GM08714 (cell line): ENCODE measurements around the gene DDIT3.
"Not testable (repeated sequence)": the region's sequence is repeated elsewhere in the genome, so short reads cannot be mapped to it uniquely, and the experiment has no call there.

Experiments
- H3K4me3 ChIP-seq: fragments of 200-500 bp; sonication (Bioruptor generic); 2 replicates; pipeline ENCODE4 v1.5.1; 2014; ENCODE audit warnings: mild to moderate bottlenecking, low read length, inconsistent platforms
- ZNF274 ChIP-seq: IDR thresholded peaks from 2 replicates; pipeline ENCODE4 v1.6.1; 2012; ENCODE audit warnings: mild to moderate bottlenecking, low read depth, low read length

The DDIT3 gene, protein sequence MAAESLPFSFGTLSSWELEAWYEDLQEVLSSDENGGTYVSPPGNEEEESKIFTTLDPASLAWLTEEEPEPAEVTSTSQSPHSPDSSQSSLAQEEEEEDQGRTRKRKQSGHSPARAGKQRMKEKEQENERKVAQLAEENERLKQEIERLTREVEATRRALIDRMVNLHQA

DNA sequence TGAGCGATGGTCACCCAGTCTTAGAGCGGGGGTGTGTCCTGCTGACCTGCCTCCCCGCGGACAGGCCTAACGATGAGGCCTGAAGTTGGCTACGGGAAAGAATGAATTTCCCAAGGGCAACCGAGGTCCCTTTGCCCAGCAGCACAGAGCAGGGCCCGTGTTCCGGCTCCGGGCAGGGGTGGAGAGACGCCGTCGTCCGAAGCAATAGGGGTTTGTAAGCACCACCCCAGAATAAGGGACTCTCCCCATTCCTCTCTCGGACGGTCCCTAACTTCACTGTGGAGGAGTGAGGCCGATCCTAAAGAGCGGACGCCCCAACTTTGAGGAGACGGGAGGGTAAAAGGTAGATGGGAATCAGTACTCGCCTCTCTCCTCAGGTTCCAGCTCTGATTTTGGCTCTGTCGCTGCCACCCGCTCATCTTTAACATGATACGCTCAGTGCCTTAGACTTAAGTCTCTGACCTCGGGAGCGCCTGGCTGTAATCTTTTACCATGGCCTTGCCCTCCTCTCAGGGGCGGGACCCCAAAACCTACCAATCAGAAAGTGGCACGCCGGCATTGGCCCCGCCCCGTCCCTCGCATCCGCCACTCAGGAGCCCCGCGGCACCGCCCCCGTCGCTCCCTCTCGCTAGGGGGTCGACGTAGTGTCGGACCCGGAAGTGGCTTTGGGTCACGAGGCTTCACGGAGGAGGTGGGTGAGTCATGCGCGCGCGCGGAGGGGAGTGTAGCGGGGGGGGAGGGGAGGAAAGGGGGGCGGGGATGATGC lies at the start of gene DDIT3:
Gene DDIT3 (minus strand): TSS at position 462 of the 766 bp plus-strand sequence. CDS start 3,108 bp downstream, outside the sequence.
- peak within 1 kb of the TSS; percentile 89 for H3K4me3 ChIP-seq
- TF ChIP-seq ZNF274 = no peak

GRCh38 chr12:57569858-57570257 lies 49.5 kb upstream of the DDIT3 start:
- H3K4me3 ChIP-seq = no peak overlapping the region
- TF ChIP-seq ZNF274 = no peak

GRCh38 chr12:57568838-57569237 lies 48.5 kb upstream of the DDIT3 start:
- TF ChIP-seq ZNF274 = no peak
- H3K4me3 ChIP-seq = no peak overlapping the region

- no peak overlapping the region for H3K4me3 ChIP-seq
- TF ChIP-seq ZNF274 = no peak
Measured at GRCh38 chr12:57564178-57564740, 43.9 kb upstream of the DDIT3 start.

GRCh38 chr12:57563358-57563757 lies 43.0 kb upstream of the DDIT3 start:
- TF ChIP-seq ZNF274 = no peak
- H3K4me3 ChIP-seq = no peak overlapping the region

DNA sequence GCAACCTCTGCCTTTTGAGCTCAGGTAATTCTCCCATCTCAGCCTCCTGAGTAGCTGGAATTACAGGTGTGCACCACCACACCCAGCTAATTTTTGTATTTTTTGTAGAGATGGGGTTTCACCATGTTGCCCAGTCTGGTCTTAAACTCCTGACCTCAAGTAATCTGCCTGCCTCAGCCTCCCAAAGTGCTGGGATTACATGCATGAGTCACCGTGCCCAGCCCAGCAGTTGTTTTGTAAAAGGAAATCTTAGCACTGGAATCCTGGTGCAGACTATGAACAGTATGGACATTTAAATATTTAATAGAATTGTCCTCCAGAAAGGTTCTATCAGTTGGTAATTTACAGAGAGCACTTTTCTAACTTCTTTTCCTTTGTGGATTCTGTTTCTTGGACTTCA lies 40.8 kb upstream of the DDIT3 start:
- H3K4me3 ChIP-seq = not testable (repeated sequence)

DNA sequence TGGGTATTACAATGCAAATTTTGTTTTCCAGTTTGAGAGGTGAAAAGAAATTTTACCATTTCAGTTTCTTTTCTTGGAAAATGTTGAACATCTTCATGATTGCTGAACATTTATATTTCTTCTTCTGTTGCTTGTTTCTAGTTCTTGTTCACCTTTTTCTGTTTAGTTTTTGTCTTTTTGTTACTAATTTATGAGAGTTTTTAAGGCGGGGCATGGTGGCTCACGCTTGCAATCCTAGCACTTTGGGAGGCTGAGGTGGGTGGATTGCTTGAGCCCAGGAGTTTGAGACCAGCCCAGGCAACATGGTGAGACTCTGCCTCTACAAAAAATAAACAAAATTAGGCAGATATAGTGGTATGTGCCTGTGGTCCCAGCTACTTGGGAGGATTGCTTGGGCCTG lies 40.2 kb upstream of the DDIT3 start:
- H3K4me3 ChIP-seq = no peak overlapping the region
- TF ChIP-seq ZNF274 = no peak

DNA sequence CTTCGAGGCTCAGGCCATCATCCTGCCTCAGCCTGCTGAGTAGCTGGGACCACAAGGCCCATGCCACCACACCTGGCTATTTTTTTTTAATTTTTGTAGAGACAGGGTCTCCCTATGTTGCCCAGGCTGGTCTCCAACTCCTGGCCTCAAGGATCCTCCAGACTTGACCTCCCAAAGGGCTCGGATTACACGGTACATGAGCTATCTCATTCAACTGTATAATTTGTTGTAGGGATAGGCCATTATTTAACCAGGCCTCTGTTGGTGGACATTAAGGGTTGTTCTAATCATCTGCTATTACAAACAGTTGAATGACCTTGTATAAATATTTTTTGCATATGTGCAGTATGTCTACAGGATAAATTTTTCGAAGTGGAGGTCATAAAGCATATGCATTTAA lies 38.5 kb upstream of the DDIT3 start:
- no peak overlapping the region for H3K4me3 ChIP-seq
- TF ChIP-seq ZNF274 = no peak

- no peak for TF ChIP-seq ZNF274
- H3K4me3 ChIP-seq = no peak overlapping the region
Measured at GRCh38 chr12:57554897-57555296, 34.6 kb upstream of the DDIT3 start.

DNA sequence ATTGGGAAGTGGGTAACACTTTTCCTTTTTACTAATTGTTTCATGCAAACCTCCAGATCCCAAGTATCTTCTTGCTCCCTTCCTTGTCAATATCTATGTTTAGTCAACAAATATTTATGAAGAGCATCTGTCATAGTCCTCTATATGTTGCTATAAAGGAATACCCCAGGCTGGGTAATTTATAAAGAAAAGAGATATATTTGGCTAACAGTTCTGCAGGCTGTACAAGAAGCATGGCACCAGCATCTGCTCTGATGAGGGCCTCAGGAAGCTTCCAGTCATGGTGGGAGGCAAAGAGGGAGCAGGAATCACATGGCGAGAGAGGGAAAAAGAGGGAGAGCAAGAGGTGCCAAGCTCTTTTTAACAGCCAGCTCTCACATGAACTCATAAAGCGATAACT lies 34.1 kb upstream of the DDIT3 start:
- TF ChIP-seq ZNF274 = no peak
- no peak overlapping the region for H3K4me3 ChIP-seq

DNA sequence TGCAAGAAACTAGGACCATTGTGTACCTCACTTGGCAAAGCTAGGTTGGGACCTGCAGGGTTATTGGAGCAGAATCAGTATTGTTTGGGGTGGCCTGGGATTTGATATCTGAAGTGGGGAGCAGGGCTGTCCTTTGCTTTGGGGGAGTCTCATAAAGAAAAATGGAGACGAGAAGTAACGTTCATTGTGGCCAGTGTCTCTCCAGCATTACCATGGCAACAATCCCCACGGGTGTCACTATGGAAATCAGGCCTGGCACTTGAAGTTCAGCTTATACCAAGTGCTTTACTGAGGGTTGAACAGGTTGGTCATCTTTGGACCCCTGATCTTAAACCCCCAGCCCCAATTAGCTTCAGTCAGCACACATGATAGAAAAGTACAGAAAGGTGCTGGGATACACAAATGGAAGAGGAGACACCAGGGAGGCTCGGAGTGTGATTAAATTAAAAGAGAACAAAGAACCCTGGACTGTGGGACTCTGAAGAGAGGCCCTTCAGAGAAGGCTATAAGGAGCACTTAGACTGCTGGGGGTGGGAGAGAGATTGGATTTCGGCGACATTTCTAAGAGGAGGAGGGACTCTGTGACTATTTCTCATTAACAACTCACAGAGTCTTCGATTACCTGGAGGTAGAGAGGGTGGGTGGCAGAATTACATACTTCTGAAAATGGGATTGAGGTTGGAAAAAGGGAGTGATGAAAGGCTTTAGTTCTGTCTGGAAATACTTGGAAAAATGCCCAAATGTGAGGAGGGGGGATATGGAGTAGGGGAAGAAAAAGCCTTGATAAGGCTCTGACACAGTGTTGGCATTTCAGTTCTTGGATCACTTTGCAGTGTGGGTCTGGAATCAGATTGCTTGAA lies 33.3 kb upstream of the DDIT3 start:
- TF ChIP-seq ZNF274 = no peak
- H3K4me3 ChIP-seq = no peak overlapping the region

DNA sequence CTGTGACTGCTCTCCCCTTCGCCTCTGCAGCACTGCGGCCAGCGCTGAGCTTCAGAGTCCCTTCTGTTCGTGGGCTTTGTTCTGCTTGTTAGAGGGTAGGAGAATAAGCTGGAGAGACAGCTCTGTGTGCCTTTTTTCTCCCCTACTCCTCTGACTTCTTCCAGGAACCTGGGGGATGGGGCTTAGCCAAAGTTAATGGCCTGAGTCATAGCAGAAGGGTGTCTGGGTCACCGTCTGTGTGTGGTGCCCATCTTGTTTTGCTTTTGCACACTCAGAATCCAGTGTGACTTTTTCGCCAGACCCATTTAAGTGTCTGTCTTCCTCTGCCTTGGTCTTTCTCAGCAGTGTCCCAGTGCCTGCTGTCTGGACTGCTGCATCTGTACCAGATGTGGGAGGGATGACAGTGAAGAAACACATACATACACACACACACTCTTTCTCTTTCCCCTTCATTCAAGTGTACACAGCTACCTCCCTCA lies 32.6 kb upstream of the DDIT3 start:
- no peak overlapping the region for H3K4me3 ChIP-seq
- TF ChIP-seq ZNF274 = no peak

DNA sequence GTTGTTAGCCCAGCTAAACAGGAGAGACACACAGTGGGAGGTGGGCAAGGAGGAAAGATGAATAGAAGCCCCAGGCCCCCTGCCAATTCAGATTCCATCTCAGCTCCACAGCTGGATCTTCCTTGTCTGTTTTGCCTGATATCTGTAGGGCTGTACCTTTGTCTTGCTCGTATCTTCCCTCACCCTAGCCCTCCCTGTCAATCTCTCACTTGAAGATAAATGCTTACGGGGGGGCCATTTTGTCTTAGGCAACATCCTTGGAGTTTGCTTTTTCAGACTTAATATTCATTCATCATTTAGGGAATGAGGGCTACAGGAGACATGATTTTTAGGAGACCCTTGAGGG lies 32.0 kb upstream of the DDIT3 start:
- no peak for TF ChIP-seq ZNF274
- no peak overlapping the region for H3K4me3 ChIP-seq

- TF ChIP-seq ZNF274 = no peak
- no peak overlapping the region for H3K4me3 ChIP-seq
Measured at GRCh38 chr12:57551637-57552305, 31.5 kb upstream of the DDIT3 start.
